GM12892 (cell line): ENCODE results near the gene DICER1.

ENCODE experiments used
- POLR2A ChIP-seq: IDR thresholded peaks from 2 replicates; pipeline ENCODE4 v1.6.1; 2011; ENCODE audit warnings: low read depth, low read length, control low read depth
- POLR2AphosphoS5 ChIP-seq: IDR thresholded peaks from 2 replicates; pipeline ENCODE4 v1.6.1; 2011; ENCODE audit warnings: low read depth, low read length, control low read depth
- TAF1 ChIP-seq: IDR thresholded peaks from 2 replicates; pipeline ENCODE4 v1.6.1; 2011; ENCODE audit warnings: low read depth, mild to moderate bottlenecking, control low read depth, low read length, borderline replicate concordance

GRCh38 chr14:95157327-95158189 lies at the start of gene DICER1:
- TF ChIP-seq POLR2A (peak; percentile 56), TAF1 (peak; percentile 34; the same call in 1 of the 2 replicates), POLR2AphosphoS5 (no peak; the same call in 1 of the 2 replicates)
